Gastroesophageal sphincter (tissue), 4 donors: ENCODE measurements around the gene LRBA. TPM values are rescaled to one million over a fixed set of nuclear protein-coding genes. Genes with fewer than 3 reads are reported as not detected.

ENCODE experiments used
- ATAC-seq: fragments of 150-250 bp; one replicate; pipeline ENCODE4 v1.9.1; 2016; ENCODE audit warnings: mild to moderate bottlenecking, moderate library complexity
- H3K27ac ChIP-seq, 4 donors: fragments of 200-600 bp; sonication (generic) in 3 of 4; 1 replicate in 3 of 4; 2 replicates in 1 of 4; pipeline ENCODE4 v1.5.1; 2016 to 2019
- H3K27me3 ChIP-seq: fragments of 200-600 bp; sonication (generic); one replicate; pipeline ENCODE4 v1.5.1; 2019
- H3K36me3 ChIP-seq, 2 donors: fragments of 200-600 bp; sonication (generic); one replicate each; pipeline ENCODE4 v1.5.1; 2019; ENCODE audit warnings: control low read depth in 1 of 2
- H3K4me1 ChIP-seq, 3 donors: fragments of 200-600 bp; sonication (generic); 1 replicate in 2 of 3; 2 replicates in 1 of 3; pipeline ENCODE4 v1.5.1; 2016 to 2019; ENCODE audit warnings: control low read depth in 2 of 3
- H3K4me3 ChIP-seq, 2 donors: fragments of 200-600 bp; sonication (generic); one replicate each; pipeline ENCODE4 v1.5.1; 2019; ENCODE audit warnings: mild to moderate bottlenecking in 1 of 2, moderate library complexity in 1 of 2
- H3K9me3 ChIP-seq, 3 donors: fragments of 200-600 bp; sonication (generic); one replicate each; pipeline ENCODE4 v1.5.1; 2017 to 2019; ENCODE audit warnings: control low read depth in 2 of 3
- CTCF ChIP-seq, 4 experiments: fragments of 200-600 bp in 2 of 4; fragments of 450-650 bp in 2 of 4; sonication (generic) in 1 of 4; IDR thresholded peaks; one replicate each; pipeline ENCODE4 v1.5.1; 2017 to 2019; ENCODE audit warnings: antibody characterized with exemption in 4 of 4, mild to moderate bottlenecking in 2 of 4, moderate library complexity in 2 of 4
- EP300 ChIP-seq: sonication (generic); formaldehyde crosslinking; IDR thresholded peaks from one replicate; pipeline ENCODE4 v1.6.1; 2017; ENCODE audit warnings: antibody characterized with exemption, mild to moderate bottlenecking
- POLR2A ChIP-seq, 2 donors: fragments of 450-650 bp; IDR thresholded peaks; one replicate each; pipeline ENCODE4 v1.6.1; 2017; ENCODE audit warnings: antibody characterized with exemption in 2 of 2, mild to moderate bottlenecking in 2 of 2, moderate library complexity in 1 of 2
- POLR2AphosphoS5 ChIP-seq: sonication (generic); formaldehyde crosslinking; IDR thresholded peaks from one replicate; pipeline ENCODE4 v1.6.1; 2017; ENCODE audit warnings: antibody characterized with exemption
- WGBS, 2 donors: methylation state at CpG; one replicate each; pipeline ENCODE4 v1.1.5; 2018; ENCODE audit warnings: low coverage in 1 of 2; 5-methylcytosine and 5-hydroxymethylcytosine counted together
- total RNA-seq, 4 donors: library from RNA; depleted of rRNA; stranded (reverse); fragments of >200 nt; gene quantifications; one replicate each; pipeline ENCODE4 v1.1.0, GENCODE V29; 2016

Gene LRBA
- total RNA-seq, 4 donors from 2014 or later: 18.4 to 35.0 (median 23.2) TPM

DNA sequence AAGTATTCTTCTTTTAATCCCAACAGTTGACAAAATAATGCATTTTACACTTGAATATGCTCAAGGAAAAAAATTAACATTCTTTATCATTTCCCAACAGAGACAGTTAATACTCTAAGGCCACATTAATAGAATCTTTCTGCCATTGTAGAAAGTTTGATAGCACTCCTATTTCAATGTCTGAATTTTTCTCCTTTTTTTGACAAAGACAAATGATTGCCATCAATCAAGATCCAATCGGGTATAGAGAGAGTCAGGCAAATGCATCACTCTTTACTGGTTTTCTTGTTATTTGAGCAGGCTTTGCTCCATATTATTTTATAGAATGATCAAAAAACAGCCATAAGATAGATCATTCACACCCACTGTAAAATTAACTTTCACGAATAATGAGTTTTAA, 387.0 kb downstream of the LRBA start:
- Histone ChIP-seq H3K27me3 (no peaks in the 10 kb centered on the region), H3K27ac (no peak overlapping the region), H3K4me1 (no peaks in the 10 kb centered on the region), H3K9me3 (peaks cover 0 to 6% (median 0%) of the 10 kb centered on the region in 3 donors), H3K4me3 (no peak overlapping the region), H3K36me3 (no peaks in the 10 kb centered on the region)
- no peak for TF ChIP-seq EP300
- no peak for ATAC-seq
- WGBS, 2 donors: 76 to 91% methylated on average over 2 of the region's 2 CpGs

DNA sequence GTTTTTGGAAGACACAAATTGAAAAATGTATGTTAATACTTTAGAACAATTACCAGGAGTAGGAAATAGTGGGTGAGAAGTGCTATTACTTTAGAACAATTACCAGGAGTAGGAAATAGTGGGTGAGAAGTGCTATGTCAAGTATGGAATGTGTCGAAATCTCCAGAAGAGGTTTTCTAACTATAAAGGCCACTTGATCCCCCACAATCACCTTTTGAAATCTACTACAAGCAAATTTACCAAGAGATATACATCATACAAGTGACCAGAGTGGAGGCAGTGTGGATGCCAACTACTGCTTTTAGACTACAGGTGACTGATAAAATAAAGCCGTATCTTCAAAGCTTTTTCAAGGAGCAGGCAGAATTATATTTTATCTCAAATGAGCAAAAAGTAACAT, 390.1 kb downstream of the LRBA start:
- Histone ChIP-seq H3K27me3 (no peaks in the 10 kb centered on the region), H3K4me3 (no peak overlapping the region), H3K27ac (no peak overlapping the region), H3K4me1 (no peaks in the 10 kb centered on the region), H3K36me3 (no peaks in the 10 kb centered on the region), H3K9me3 (no peaks in the 10 kb centered on the region)
- ATAC-seq: no peak
- TF ChIP-seq POLR2A (IDR thresholded peaks at IDR 0.05) (no peak), POLR2AphosphoS5 (no peak), CTCF (IDR thresholded peaks at IDR 0.05) (no peak), EP300 (no peak)
- WGBS, 2 donors: 95% methylated on average over 2 of the region's 2 CpGs

DNA sequence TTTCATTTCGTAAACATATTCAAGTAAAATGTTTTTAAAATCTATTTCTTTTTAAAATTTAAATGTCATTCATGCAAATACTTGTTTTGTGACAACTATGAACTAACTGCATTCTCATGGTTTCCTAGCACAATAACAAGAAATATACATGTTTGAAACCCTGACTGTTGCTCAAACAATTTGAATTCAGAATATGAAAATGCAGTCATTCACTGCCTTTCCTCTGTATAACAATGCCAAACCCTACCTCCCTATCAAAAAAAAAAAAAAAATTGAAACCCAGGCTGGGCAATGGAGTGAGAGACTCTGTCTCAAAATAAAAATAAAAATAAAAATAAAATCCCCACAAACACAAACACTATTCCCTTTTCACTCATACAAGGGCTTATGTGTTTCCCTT, 391.0 kb downstream of the LRBA start:
- no peak overlapping the region for H3K4me3 ChIP-seq
- H3K9me3 ChIP-seq: no peaks in the 10 kb centered on the region
- no peaks in the 10 kb centered on the region for H3K4me1 ChIP-seq
- ATAC-seq: no peak
- no peak for TF ChIP-seq EP300
- no peak for TF ChIP-seq POLR2A (IDR thresholded peaks at IDR 0.05)
- no peak for TF ChIP-seq POLR2AphosphoS5
- TF ChIP-seq CTCF (IDR thresholded peaks at IDR 0.05): no peak
- H3K27ac ChIP-seq: no peak overlapping the region
- H3K27me3 ChIP-seq: no peaks in the 10 kb centered on the region
- H3K36me3 ChIP-seq: no peaks in the 10 kb centered on the region
- WGBS, 2 donors: 100% methylated on average over 1 of the region's 1 CpG

DNA sequence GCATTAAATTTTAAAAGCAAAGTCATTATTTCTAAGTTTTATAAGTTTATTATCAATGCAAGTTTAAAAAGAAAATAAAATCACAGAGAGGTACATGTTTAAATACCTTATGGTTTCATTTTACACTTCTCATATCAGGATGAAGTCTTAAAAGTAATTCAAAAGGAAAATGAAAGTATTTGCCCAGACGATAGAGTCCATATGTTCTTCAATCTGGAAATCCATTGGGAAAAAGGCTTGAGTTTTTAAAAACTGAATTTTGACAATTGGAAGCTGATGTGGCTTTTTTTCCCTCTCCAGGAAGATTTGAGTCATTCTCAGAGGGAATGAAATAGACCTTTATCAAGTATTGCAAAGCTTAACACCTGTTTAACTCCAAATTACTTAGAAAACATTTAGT, 396.0 kb downstream of the LRBA start:
- WGBS, 2 donors: 0 to 17% methylated on average over 1 of the region's 1 CpG
- Histone ChIP-seq H3K27me3 (no peaks in the 10 kb centered on the region), H3K4me3 (no peak overlapping the region), H3K27ac (no peak overlapping the region), H3K36me3 (no peaks in the 10 kb centered on the region), H3K9me3 (no peaks in the 10 kb centered on the region), H3K4me1 (no peaks in the 10 kb centered on the region)
- no peak for ATAC-seq
- TF ChIP-seq POLR2AphosphoS5: no peak
- TF ChIP-seq CTCF (IDR thresholded peaks at IDR 0.05): no peak
- TF ChIP-seq EP300: no peak
- TF ChIP-seq POLR2A (IDR thresholded peaks at IDR 0.05): no peak

GRCh38 chr4:150609131-150609530, 406.0 kb downstream of the LRBA start:
- 82 to 94% methylated on average over 3 of the region's 3 CpGs for WGBS, 2 donors
- TF ChIP-seq POLR2AphosphoS5: no peak
- no peak for TF ChIP-seq CTCF (IDR thresholded peaks at IDR 0.05)
- TF ChIP-seq POLR2A (IDR thresholded peaks at IDR 0.05): no peak
- no peak for TF ChIP-seq EP300
- Histone ChIP-seq H3K9me3 (no peaks in the 10 kb centered on the region), H3K4me3 (no peak overlapping the region), H3K4me1 (no peaks in the 10 kb centered on the region), H3K27ac (no peak overlapping the region), H3K27me3 (no peaks in the 10 kb centered on the region), H3K36me3 (no peaks in the 10 kb centered on the region)
- no peak for ATAC-seq
